Measurements from ENCODE around the gene LRIT1.

Gene LRIT1

DNA sequence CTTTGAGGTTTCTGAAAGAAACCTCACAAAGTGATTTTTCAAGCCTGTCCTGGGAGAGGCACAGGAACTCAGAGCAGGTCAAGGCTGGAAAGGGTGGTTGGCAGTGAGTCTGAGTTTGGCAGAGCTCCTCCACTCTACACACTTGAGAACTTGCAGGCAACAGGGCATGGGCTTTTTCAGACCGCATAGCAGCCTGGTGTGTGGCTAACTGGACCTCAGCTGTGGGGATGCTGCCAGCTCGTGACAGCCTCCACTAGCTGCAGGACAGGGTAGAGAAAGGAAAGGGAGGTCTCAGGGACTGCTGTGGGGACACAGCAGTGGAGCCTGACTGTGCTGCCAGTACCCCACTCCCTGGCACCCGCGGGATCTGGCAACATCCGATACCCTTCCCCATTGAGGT, 44.4 kb downstream of the LRIT1 start:
- no peak for DNase-seq (ENCODE audit: low read depth, low spot score)
- in situ Hi-C loops (cut with HindIII; ENCODE audit: low sequenced_read_pairs) = no loop called here

DNA sequence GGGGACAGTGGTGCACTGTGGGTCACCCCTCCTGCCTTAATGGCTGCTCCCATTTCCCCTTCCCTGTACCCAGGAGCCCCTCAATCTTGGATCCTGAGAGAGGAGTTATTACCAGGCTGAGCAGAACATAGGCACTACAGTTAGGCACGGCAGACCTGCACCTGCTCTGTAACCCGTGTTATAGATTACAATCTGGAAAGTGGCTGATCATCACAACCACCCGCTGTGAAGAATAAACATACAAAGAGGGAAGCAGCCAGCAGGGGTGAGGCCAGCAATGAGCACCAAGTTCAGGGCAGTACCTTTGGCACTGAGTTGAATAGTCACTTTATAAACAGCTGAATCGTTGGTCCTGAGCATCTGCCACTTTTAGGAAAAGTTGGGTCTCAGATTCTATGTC, 45.3 kb downstream of the LRIT1 start:
- no peak overlapping the region for H3K4me3 ChIP-seq (ENCODE audit: low read depth, low read length)
- no peak for DNase-seq (ENCODE audit: low read depth, low spot score)
- in situ Hi-C loops (cut with HindIII; ENCODE audit: low sequenced_read_pairs) = no loop called here
- TF ChIP-seq, protein P1, sequence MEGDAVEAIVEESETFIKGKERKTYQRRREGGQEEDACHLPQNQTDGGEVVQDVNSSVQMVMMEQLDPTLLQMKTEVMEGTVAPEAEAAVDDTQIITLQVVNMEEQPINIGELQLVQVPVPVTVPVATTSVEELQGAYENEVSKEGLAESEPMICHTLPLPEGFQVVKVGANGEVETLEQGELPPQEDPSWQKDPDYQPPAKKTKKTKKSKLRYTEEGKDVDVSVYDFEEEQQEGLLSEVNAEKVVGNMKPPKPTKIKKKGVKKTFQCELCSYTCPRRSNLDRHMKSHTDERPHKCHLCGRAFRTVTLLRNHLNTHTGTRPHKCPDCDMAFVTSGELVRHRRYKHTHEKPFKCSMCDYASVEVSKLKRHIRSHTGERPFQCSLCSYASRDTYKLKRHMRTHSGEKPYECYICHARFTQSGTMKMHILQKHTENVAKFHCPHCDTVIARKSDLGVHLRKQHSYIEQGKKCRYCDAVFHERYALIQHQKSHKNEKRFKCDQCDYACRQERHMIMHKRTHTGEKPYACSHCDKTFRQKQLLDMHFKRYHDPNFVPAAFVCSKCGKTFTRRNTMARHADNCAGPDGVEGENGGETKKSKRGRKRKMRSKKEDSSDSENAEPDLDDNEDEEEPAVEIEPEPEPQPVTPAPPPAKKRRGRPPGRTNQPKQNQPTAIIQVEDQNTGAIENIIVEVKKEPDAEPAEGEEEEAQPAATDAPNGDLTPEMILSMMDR (IDR thresholded peaks at IDR 0.05; ENCODE audit: low read depth, low read length) = no peak

More for the DNA sequence above, 44.4 kb downstream of the LRIT1 start:
- H3K4me3 ChIP-seq (ENCODE audit: low read depth, low read length) = no peak overlapping the region
- TF ChIP-seq, protein P1 (IDR thresholded peaks at IDR 0.05; ENCODE audit: low read depth, low read length) = no peak

DNA sequence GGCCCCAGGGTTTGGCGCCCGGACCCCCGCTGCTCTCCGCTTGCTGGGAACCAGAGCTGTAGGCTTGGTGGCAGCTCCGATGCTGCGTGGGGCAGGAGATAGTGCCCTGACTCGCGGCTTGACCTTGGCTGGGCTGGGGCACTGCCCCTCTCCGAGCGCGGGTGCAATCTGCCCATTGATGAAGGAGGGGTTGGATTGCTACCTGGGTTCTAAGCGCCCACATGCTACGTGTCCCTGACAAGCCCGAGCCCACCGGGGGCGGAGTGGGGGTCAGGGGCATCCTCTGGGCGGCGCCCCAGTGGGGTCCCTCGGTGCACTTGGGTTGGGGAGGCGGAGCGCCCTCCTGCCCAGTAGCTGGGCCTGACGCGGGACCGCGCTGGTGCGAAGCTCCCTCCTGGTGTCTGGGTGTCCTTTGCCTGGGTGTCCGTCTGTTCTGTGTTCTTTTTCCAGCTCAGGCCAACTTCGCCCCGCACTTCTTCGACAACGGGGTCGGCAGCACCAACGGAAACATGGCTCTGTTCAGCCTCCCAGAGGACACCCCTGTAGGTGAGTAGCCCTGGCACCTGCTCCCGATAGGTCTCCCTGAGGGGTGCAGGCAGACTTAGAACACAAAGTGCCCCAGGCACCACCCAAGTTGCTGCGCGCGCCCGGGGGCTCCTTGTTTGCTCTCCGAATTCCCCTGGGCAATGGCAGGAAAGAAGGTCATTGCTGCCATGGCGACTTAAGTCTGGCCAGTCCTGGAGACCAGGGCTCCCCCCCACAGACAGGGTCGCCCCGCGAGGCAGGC, 46.1 kb downstream of the LRIT1 start:
- DNase-seq (ENCODE audit: low read depth, low spot score) = no peak
- TF ChIP-seq, protein P1 (IDR thresholded peaks at IDR 0.05; ENCODE audit: low read depth, low read length) = no peak
- in situ Hi-C loops (cut with HindIII; ENCODE audit: low sequenced_read_pairs) = no loop called here
- no peak overlapping the region for H3K4me3 ChIP-seq (ENCODE audit: low read depth, low read length)

DNA sequence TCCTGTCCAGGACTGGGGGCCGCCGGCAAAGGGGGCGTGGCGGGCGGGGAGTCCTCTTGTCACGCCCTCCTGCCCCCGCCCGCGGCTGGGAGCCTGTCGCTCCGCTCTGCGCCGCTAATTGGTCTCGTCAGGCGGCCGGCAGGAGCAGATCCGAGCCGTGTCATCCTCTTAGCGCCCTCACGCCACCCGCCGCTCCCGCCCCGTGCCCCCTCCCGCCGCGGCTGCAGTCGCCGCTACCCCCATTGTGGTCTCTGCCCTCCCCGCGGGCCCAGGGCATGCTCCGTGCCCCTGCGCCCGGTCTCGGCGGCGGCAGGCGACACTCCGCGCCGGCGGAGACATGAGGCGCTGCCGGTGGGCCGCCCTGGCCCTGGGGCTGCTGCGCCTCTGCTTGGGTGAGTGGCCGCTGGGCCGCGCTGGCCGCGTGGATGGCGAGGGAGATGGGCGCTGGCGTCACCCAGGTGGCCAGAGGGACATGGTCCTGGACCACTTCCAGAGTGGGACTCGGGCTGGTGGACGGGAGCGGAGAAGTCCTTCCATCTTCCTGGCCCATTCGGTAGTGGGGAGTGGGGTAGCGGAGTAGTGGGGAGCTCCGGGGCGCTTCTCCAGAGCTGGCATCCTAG, 46.8 kb downstream of the LRIT1 start, which contains the start of gene CDHR1:
Gene CDHR1 (plus strand): TSS at position 114 of the 620 bp plus-strand sequence. CDS start 224 bp downstream, at position 338.
- H3K4me3 ChIP-seq (ENCODE audit: low read depth, low read length) = no peak within 1 kb of the TSS
- in situ Hi-C loops (cut with HindIII; ENCODE audit: low sequenced_read_pairs) = no loop called here
- no peak for DNase-seq (ENCODE audit: low read depth, low spot score)
- TF ChIP-seq, protein P1 (IDR thresholded peaks at IDR 0.05; ENCODE audit: low read depth, low read length) = no peak

DNA sequence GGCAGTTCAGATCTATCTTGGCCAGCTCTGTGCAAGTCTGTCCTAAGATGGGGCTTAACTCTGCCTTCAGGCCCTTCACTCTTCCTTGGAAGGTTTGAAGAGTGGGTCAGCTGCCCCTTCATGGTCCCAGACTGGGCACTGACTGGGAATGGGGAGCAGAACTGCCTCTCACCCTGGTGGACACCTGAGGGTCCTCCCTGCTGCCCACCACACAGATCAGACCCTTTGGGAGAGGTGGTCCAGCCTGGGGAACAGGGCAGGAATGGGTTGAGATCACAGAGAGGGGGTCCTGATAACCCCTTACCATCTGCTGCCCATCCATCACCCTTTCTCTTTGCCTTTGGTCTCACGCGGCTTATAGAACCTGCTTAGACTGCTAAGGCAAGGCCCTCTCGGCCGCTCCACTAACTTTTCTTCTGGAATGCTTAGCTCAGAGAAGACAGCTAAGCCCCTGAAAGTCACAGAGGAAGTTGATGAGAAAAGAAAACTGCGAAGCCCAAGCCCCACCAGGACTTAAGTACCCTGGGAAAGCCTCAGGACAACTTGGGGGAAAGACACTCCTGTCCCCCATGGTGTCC, 47.4 kb downstream of the LRIT1 start:
- in situ Hi-C loops (cut with HindIII; ENCODE audit: low sequenced_read_pairs) = no loop called here
- no peak overlapping the region for H3K4me3 ChIP-seq (ENCODE audit: low read depth, low read length)
- TF ChIP-seq, protein P1 (IDR thresholded peaks at IDR 0.05; ENCODE audit: low read depth, low read length) = no peak
- DNase-seq (ENCODE audit: low read depth, low spot score) = peak; percentile 24

DNA sequence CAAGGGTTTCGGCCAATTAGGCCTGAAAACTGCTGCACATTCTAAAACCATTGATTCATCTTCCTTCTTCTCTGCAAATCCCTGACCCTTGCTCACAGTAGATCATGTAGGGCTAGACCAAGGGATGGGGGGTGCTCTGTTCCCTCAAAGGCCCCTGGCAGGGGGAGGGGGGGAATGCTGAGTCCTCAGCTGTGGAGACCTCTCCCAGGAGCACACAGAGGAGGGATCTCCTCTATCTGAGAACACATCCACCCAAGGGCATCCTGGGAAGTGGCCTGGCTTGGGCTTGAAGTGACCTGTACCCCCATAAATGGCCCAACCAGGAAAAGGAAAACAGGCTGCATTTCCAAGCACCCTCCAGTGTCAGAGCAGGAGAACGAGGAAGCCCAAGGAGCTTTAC, 48.0 kb downstream of the LRIT1 start:
- in situ Hi-C loops (cut with HindIII; ENCODE audit: low sequenced_read_pairs) = no loop called here
- TF ChIP-seq, protein P1 (IDR thresholded peaks at IDR 0.05; ENCODE audit: low read depth, low read length) = no peak
- no peak for DNase-seq (ENCODE audit: low read depth, low spot score)
- H3K4me3 ChIP-seq (ENCODE audit: low read depth, low read length) = no peak overlapping the region
